OCI-LY1 (cell line): ENCODE measurements around the gene HOXB6.

Experiments
- H2AFZ ChIP-seq: fragments of 200-600 bp; sonication (generic), shearing (Covaris generic); 2 replicates; pipeline ENCODE4 v1.6.0; 2014; ENCODE audit warnings: antibody characterized with exemption, mild to moderate bottlenecking, low read length
- H3F3A ChIP-seq: fragments of 200-600 bp; sonication (generic), shearing (Covaris generic); 2 replicates; pipeline ENCODE4 v1.6.0; 2014; ENCODE audit warnings: mild to moderate bottlenecking, antibody characterized with exemption, low read length, moderate library complexity; ENCODE audit not compliant: insufficient read depth
- H3K27ac ChIP-seq: fragments of 200-600 bp; sonication (generic); 2 replicates; pipeline ENCODE4 v1.5.1; 2014; ENCODE audit warnings: low read length, mixed run types, mild to moderate bottlenecking, low read depth; ENCODE audit not compliant: poor library complexity, severe bottlenecking
- H3K27me3 ChIP-seq: fragments of 200-600 bp; sonication (generic); 2 replicates; pipeline ENCODE4 v1.6.0; 2014; ENCODE audit warnings: antibody characterized with exemption, mild to moderate bottlenecking, low read length, moderate library complexity; ENCODE audit not compliant: insufficient read depth
- H3K36me3 ChIP-seq: fragments of 200-600 bp; sonication (generic); 2 replicates; pipeline ENCODE4 v1.6.1; 2014; ENCODE audit warnings: mild to moderate bottlenecking, antibody characterized with exemption, low read length, moderate library complexity, mixed read lengths; ENCODE audit not compliant: insufficient read depth
- H3K4me1 ChIP-seq: fragments of 200-600 bp; sonication (generic); 2 replicates; pipeline ENCODE4 v1.5.1; 2014; ENCODE audit warnings: mild to moderate bottlenecking, low read length, moderate library complexity; ENCODE audit not compliant: insufficient read depth, severe bottlenecking
- H3K4me2 ChIP-seq: fragments of 200-600 bp; sonication (generic), shearing (Covaris generic); 2 replicates; pipeline ENCODE4 v1.6.1; 2014; ENCODE audit warnings: low read length
- H3K4me3 ChIP-seq: fragments of 200-600 bp; sonication (generic); 2 replicates; pipeline ENCODE4 v1.5.1; 2014; ENCODE audit warnings: low read length, low read depth, mild to moderate bottlenecking, mixed read lengths; ENCODE audit not compliant: poor library complexity, severe bottlenecking
- H3K79me2 ChIP-seq: fragments of 200-600 bp; shearing (Covaris generic); 2 replicates; pipeline ENCODE4 v1.6.1; 2016; ENCODE audit warnings: mixed run types, low read length, mixed read lengths; ENCODE audit not compliant: insufficient read depth
- H3K9ac ChIP-seq: fragments of 200-600 bp; sonication (generic), shearing (Covaris generic); 2 replicates; pipeline ENCODE4 v1.6.1; 2014; ENCODE audit warnings: mild to moderate bottlenecking, low read length, mixed read lengths
- H3K9me2 ChIP-seq: fragments of 200-600 bp; sonication (generic), shearing (Covaris generic); 2 replicates; pipeline ENCODE4 v1.6.1; 2014; ENCODE audit warnings: low read depth, mild to moderate bottlenecking, low read length, mixed read lengths
- H3K9me3 ChIP-seq: fragments of 200-600 bp; shearing (Covaris generic); 2 replicates; pipeline ENCODE4 v1.6.1; 2014; ENCODE audit warnings: low read length, mixed read lengths
- H4K20me1 ChIP-seq: fragments of 200-600 bp; sonication (generic), shearing (Covaris generic); 2 replicates; pipeline ENCODE4 v1.6.0; 2016; ENCODE audit warnings: mild to moderate bottlenecking, low read length; ENCODE audit not compliant: insufficient read depth
- CTCF ChIP-seq: fragments of 200-600 bp; sonication (generic), shearing (Covaris generic); IDR thresholded peaks from 2 replicates; pipeline ENCODE4 v1.5.1; 2017; ENCODE audit warnings: mild to moderate bottlenecking, antibody characterized with exemption, low read length, moderate library complexity, mixed read lengths
- EZH2 ChIP-seq: fragments of 200-600 bp; sonication (generic), shearing (Covaris generic); IDR thresholded peaks from 2 replicates; pipeline ENCODE4 v1.8.0; 2017; ENCODE audit warnings: borderline replicate concordance, mixed run types, mild to moderate bottlenecking, antibody characterized with exemption, low read length, moderate library complexity, mixed read lengths

The HOXB6 gene

DNA sequence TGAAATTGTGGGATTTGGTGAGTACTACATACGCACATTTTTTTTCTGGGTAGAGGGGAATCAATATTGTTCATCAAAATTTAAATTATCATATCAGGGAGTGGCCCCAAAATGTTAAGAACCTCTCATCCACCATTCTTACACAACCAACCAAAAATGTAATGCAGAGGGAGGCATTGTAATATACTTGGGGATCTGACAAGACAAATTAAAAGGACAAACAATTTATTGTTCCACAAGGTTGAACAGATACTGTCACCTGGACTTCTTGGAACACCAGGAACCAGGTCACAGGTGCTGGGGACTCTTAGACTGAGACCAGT lies 36.0 kb upstream of the HOXB6 start:
- no peak overlapping the region for H3K27ac ChIP-seq
- H3K79me2 ChIP-seq: no peaks in the 10 kb centered on the region
- no peaks in the 10 kb centered on the region for H3K9me2 ChIP-seq
- H3K4me3 ChIP-seq: no peak overlapping the region
- H3K9ac ChIP-seq: no peak overlapping the region
- TF ChIP-seq CTCF (no peak), EZH2 (no peak)
- H3K4me2 ChIP-seq: no peak overlapping the region
- H4K20me1 ChIP-seq: no peaks in the 10 kb centered on the region
- H3K27me3 ChIP-seq: 0 out of 2 replicates have a peak, but pooled peaks cover 5% of the 10 kb centered on the region
- no peaks in the 10 kb centered on the region for H3F3A ChIP-seq
- no peaks in the 10 kb centered on the region for H3K4me1 ChIP-seq
- no peaks in the 10 kb centered on the region for H3K9me3 ChIP-seq
- no peaks in the 10 kb centered on the region for H3K36me3 ChIP-seq
- H2AFZ ChIP-seq: no peak overlapping the region

GRCh38 chr17:48639982-48640857 lies 35.4 kb upstream of the HOXB6 start:
- no peak overlapping the region for H3K9ac ChIP-seq
- H3K4me3 ChIP-seq: no peak overlapping the region
- no peak overlapping the region for H3K4me2 ChIP-seq
- H3K4me1 ChIP-seq: no peaks in the 10 kb centered on the region
- no peaks in the 10 kb centered on the region for H3K9me3 ChIP-seq
- no peaks in the 10 kb centered on the region for H3F3A ChIP-seq
- no peak overlapping the region for H2AFZ ChIP-seq
- H3K9me2 ChIP-seq: no peaks in the 10 kb centered on the region
- no peak overlapping the region for H3K27ac ChIP-seq
- 0 out of 2 replicates have a peak, but pooled peaks cover 8% of the 10 kb centered on the region for H3K27me3 ChIP-seq
- no peaks in the 10 kb centered on the region for H3K36me3 ChIP-seq
- H4K20me1 ChIP-seq: no peaks in the 10 kb centered on the region
- no peaks in the 10 kb centered on the region for H3K79me2 ChIP-seq
- TF ChIP-seq EZH2 (no peak), CTCF (no peak)

- no peak overlapping the region for H3K4me3 ChIP-seq
- H3K9ac ChIP-seq: no peak overlapping the region
- H3F3A ChIP-seq: no peaks in the 10 kb centered on the region
Measured at GRCh38 chr17:48639136-48639535, 34.4 kb upstream of the HOXB6 start.

More at GRCh38 chr17:48639136-48639535, 34.4 kb upstream of the HOXB6 start:
- Histone ChIP-seq H3K9me3 (no peaks in the 10 kb centered on the region), H3K4me1 (no peaks in the 10 kb centered on the region), H3K4me2 (no peak overlapping the region), H2AFZ (no peak overlapping the region), H3K36me3 (no peaks in the 10 kb centered on the region), H4K20me1 (no peaks in the 10 kb centered on the region), H3K79me2 (no peaks in the 10 kb centered on the region), H3K27ac (no peak overlapping the region), H3K9me2 (no peaks in the 10 kb centered on the region), H3K27me3 (peaks cover 11% of the 10 kb centered on the region; the same call in 1 of the 2 replicates)
- TF ChIP-seq CTCF (no peak), EZH2 (no peak)
